Amniotic epithelial cell (primary cell): ENCODE data around the gene CLASRP.
"Not testable (repeated sequence)": the region's sequence is repeated elsewhere in the genome, so short reads cannot be mapped to it uniquely, and the experiment has no call there.

Experiments
- DNase-seq: peaks from one replicate; pipeline ENCODE4 v3.0.0-alpha.2; 2010; ENCODE audit warnings: low read depth

CLASRP gene, protein sequence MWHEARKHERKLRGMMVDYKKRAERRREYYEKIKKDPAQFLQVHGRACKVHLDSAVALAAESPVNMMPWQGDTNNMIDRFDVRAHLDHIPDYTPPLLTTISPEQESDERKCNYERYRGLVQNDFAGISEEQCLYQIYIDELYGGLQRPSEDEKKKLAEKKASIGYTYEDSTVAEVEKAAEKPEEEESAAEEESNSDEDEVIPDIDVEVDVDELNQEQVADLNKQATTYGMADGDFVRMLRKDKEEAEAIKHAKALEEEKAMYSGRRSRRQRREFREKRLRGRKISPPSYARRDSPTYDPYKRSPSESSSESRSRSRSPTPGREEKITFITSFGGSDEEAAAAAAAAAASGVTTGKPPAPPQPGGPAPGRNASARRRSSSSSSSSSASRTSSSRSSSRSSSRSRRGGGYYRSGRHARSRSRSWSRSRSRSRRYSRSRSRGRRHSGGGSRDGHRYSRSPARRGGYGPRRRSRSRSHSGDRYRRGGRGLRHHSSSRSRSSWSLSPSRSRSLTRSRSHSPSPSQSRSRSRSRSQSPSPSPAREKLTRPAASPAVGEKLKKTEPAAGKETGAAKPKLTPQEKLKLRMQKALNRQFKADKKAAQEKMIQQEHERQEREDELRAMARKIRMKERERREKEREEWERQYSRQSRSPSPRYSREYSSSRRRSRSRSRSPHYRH

DNA sequence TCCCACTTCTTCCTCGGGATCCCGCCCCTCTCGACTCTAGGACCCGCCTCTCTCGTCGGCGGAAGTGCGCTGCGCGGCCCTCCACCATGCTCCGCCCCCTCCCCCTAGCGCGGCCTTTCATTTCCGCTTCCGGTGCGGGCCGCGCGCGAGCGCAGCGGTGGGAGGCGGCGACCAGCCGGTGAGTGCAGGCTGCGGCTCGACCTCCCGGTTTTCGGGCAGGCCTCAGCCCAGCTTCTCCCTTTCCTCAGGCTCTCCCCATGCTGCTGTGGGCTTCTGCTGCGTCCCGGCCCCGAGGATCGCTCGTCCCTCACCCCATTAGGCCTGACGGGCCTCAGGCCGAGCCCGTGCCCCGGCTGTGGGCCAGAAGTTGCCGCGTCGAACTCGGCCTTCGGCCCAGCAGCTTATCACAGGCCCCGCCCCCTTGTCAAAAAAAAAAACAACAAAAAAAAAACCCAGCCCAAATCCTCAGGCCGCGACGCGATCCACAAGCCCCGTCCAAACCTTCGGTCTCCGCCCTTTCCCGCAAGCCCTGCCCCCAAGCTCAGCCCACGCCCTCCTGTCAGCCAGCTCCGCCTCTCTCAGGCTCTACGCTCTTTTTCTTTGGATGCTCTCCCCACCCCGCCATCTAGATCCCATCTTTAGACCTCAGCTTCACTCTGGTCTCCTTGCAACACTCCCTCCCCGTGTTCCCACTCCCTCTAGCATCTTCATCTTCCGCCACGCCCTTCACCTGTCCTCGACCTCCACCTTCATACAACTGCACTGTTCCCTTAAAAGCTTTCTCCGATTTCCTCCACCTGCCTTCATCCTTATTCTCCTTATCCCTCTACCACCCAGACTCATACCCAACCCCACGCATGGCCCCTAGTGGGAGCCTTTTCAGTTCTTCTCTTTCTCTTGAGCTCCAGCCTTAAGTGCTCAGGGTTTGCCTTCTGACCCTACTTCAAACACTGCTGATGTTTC is at the start of gene CLASRP:
Gene CLASRP (plus strand): TSS at position 115 of the 963 bp plus-strand sequence. CDS start 1,168 bp downstream, outside the sequence.
- peak; percentile 86 for DNase-seq

DNA sequence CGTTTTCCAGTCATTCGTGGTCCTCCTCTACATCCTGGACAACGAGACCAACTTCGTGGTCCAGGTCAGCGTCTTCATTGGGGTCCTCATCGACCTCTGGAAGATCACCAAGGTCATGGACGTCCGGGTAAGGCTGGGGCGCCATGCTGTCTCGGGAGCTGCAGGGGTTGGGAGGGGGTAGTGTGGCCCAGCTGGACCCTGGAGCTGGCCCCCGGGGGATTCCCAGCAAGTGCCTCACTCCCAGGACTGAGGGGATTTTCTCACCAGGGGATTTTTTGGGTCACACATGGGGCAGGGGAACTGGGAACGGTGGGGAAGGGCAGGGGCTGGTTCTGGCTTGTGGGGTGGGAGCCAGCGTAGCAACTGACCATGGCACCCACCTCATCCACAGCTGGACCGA is 48.4 kb upstream of the CLASRP start:
- no peak for DNase-seq

DNA sequence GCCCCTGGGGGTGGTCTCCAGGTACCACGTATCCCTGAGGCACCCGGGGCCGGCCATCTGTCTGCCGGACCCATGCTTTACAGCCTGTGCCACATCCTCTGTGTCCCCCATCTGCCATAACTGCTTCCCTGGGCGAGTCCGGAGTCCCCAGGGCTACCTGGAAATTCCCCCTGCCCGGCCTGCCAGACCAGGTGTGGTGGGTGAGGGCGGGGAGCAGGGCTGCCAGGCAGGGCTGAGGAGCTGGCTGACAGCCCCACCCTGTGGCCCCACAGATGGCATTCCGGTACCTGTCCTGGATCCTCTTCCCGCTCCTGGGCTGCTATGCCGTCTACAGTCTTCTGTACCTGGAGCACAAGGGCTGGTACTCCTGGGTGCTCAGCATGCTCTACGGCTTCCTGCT is 47.9 kb upstream of the CLASRP start:
- no peak for DNase-seq

DNA sequence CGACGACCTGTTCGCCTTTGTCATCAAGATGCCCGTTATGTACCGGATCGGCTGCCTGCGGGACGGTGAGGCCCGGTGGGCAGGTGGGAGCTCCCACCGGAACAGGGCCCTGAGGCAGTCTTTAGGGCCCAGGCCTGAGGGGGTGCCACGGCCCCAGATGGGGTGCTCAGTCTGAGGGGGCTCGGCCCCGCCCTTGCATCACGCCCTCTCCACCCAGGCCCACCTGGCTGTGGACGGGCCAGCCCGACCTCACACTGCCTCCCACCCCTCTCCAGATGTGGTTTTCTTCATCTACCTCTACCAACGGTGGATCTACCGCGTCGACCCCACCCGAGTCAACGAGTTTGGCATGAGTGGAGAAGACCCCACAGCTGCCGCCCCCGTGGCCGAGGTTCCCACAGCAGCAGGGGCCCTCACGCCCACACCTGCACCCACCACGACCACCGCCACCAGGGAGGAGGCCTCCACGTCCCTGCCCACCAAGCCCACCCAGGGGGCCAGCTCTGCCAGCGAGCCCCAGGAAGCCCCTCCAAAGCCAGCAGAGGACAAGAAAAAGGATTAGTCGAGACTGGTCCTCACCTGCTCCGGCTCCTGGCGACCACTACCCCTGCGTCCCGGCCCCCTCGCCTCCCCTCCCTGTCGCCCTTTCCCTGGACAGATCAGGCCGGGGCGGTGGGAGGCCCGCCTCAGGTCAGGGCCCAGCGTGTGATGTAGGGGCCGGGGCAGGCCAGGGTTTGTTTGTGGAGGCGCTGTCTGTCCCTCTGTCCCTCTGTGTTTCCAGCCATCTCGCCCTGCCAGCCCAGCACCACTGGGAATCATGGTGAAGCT is 46.3 kb upstream of the CLASRP start:
- DNase-seq = no peak

DNA sequence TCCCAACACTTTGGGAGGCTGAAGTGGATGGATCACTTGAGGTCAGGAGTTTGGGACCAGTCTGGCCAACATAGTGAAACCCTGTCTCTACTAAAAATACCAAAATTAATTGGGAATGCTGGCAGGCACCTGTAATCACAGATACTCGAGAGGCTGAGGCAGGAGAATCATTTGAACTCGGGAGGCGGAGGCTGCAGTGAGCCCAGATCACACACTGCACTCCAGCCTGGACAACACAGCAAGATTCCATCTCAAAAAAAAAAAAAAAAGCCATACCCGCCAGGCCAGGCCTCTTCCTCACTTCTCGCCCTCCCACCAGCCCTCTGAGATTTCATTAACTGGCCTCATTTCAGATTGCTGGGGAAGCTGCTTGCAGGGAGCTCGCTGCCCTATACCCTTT is 45.3 kb upstream of the CLASRP start:
- DNase-seq = no peak

DNA sequence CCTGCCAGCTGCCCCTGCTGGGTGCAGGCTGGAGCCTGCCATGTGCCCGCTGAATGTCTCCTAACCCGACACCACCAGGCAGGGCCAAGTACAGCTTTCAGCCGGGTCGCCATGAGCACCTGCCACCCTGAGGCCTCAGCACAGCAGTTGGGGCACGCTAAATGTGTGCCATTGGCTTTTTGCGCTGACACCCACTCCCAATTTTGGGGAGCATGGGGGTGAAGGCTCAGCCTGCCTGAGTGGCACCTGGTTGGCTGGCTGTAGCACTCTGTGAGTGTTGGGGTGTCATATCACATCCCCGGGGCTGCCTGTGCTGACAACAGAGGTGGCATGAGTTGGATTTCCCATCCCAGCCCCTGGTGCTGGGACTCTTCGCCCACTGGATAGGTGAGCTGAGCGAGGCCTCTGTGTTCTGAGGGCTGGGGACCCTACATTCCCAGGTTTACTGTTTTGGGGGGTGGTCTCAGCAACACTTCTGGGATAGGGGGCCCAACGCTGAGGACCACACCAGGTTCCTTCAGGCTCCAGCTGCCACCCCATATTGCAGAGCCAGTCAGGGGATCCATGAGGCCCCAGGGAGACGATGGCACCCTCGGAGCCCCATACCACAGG is 44.8 kb upstream of the CLASRP start:
- no peak for DNase-seq

DNA sequence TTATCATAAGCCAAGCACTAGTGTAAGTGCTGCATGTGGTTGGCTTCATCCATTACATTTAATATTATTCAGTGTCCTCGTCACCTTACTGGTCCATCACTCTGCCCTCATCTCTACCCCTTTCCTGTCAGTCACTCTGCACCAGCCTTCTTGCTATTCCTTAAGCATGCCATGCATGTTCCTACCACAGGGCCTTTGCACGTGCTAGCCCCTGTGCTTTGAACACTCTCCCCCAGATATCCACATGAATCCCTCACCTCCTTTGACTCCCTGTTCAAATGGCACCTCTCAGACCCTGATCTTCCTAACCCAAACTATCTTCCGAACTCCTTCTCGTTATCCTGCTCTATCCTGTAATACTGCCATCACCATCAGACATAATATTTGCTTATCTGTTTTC is 40.8 kb upstream of the CLASRP start:
- DNase-seq = no peak

DNA sequence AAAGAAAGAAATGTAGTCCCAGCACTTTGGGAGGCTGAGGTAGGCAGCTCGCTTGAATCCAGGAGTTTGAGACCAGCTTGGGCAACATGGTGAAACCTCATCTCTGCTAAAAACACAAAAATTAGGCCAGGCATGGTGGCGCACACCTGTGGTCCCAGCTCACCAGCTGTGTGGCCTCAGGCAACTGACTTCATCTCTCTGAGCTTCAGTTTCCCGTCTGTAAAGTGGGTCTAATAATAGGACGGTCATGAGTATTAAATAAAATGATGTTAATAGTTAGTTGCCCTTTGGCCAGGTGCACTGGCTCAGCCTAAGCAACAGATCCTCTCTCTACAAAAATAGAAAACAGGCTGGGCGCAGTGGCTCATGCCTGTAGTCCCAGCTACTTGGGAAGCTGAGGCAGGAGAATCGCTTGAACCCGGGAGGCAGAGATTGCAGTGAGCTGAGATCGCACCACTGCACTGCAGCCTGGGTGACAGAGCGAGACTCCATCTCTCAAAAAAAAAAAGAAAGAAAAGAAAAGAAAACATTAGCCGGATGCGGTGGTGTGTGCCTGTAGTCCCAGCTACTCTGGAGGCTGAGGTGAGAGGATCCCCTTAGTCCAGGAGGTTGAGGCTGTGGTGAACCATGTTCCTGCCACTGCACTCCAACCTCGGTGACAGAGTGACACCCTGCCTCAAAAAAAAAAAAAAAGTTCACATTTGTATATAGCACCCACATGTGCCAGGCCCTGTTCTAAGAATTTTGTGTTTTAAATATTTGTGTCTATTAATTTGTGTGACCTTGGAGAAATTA is 39.5 kb upstream of the CLASRP start:
- not testable (repeated sequence) for DNase-seq

DNA sequence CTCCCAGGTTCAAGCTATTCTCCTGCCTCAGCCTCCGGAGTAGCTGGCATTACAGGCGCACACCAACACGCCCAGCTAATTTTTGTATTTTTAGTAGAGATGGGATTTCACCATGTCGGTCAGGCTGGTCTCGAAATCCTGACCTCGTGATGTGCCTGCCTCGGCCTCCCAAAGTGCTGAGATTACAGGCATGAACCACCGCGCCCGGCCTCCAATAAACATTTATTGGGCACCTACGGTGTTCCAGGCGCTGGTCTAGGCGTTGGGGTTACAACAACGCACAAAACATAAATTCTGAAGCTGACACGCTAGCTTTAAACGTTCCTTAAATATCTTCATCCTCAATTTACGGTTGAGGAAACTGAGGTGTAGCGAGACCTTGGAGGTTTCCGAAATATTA is 38.2 kb upstream of the CLASRP start:
- not testable (repeated sequence) for DNase-seq

DNA sequence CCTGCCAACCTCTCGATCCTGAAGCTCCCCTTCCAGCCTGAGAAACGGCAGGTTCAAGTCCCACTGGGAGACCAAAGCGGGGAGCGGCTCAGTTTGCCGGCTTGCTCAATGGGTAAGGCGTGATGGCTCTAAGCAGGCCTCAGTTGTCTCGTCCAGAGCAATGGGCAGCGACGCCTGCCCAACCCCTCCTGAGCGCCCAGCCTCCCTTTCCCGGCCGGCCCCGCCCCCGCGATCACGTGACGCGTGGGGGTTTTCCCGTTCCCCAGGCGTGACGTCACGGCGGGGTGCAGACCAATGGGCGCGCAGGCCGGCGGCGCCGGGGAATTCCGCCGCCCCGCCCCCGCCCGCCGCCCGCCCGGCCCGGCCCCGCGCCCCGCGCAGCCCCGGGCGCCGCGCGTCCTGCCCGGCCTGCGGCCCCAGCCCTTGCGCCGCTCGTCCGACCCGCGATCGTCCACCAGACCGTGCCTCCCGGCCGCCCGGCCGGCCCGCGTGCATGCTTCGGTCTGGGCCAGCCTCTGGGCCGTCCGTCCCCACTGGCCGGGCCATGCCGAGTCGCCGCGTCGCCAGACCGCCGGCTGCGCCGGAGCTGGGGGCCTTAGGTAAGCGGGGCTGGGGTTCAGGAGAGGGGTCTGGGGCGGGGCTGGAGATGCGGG is 37.6 kb upstream of the CLASRP start, which contains the start of gene RELB:
Gene RELB (plus strand): TSS at position 378 of the 653 bp plus-strand sequence. CDS start 116 bp downstream, at position 494.
- peak; percentile 72 for DNase-seq

DNA sequence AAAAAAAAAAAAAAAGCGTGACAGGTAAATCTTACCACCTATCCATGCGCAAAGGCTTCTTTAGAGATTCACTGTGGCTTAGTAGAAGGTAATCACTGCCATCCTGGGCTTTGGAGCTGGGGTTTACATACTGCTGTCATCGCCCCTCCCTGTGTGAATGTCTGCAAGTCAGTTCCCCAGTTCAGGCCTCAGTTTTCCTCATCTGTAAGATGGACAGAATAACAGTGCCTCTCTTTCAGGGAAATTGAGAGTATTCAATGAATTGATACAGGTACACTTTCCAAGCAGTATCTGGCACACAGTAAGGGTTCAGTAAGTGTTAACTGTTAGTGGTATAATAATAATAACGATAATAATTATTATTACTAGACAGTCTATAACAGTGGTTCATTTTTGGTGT is 35.4 kb upstream of the CLASRP start:
- DNase-seq = no peak

DNA sequence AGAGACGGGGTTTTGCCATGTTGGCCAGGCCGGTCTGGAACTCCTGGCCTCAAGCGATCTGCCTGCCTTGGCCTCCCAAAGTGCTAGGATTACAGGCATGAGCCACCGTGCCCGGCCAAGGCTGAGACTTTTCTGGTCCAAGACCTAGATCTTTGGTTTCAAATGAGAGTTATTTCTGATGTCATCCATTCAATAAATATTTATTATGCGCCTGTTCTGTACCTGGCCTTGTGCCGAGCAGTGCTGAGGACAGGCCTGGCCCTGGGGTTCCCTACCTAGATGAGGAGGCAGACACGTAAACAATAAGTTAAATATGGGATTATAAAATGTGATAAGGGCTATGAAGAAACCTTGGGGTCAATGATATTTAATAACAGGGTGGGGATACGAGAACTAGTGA is 33.1 kb upstream of the CLASRP start:
- DNase-seq = no peak

DNA sequence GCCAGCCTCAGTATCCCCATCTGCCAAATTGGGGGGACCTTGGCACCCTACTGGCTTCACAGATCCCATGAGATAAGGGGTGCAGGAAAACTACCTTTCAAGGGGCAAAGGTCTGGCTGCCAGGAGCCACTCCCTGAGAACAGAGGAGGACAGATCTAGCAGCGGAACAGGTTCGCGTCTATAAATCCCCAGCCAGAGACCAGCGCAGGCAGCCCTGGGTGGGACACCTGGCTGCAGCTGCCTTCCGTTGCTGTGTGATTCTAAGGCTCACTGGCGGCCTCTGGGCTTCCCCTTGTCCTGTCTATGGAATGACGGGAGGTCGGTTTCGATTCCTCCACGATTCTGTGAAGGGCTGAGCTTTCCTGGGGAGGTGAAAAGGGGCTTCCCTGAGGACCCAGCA is 30.3 kb upstream of the CLASRP start:
- DNase-seq = no peak

DNA sequence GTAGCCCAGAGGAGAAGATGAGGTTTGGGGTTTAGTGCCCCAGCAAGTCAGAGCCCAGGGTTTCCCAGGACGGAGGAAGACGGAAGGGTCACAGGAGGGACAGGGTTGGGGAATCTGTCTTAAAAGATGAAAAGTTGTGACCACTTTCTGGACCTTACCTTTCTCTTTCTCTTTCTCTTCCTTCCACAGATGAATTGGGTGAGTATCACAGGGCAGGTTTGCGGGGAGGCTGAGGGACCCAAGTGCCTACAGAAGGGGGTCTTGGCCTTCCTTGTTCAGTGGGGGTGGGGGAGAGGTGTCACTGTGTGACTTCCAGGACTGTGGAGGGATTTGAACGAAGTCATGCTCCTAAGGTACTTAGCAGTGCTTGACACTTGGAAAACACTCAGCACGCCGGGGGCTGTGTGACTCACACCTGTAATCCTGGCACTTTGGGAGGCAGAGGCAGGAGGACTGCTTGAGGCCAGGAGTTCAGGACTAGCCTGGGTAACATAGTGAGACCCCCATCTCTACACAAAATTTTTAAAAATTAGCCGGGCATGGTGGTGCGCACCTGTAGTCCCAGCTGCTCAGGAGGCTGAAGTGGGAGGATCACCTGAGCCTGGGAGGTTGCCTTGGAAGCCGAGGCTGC is 29.1 kb upstream of the CLASRP start:
- DNase-seq = no peak

DNA sequence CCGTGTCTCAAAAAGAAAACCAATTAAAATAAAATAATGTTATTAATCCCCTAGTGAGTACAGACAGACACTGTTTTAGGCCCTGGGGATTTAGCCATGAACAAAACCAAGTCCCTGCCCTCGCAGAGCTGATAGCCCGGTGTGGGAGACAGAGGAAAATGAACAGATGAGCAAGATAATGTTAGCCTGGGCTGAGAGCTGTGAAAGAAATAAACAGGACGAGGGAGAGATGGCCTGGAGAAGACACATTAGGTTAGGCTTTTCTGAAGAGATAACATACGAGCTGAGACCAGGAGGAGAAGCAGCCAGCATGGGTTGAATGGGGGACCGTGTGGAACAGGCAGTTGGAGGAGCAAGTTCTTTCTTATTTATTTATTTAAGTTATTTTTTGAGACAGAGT is 28.5 kb upstream of the CLASRP start:
- no peak for DNase-seq

DNA sequence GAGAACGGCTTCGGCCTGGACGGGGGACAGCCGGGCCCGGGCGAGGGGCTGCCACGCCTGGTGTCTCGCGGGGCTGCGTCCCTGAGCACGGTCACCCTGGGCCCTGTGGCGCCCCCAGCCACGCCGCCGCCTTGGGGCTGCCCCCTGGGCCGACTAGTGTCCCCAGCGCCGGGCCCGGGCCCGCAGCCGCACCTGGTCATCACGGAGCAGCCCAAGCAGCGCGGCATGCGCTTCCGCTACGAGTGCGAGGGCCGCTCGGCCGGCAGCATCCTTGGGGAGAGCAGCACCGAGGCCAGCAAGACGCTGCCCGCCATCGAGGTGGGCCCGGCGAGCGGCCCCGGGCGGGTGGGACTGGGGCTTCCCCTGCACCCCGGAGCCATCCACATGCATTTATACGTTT is 26.9 kb upstream of the CLASRP start:
- DNase-seq = no peak

DNA sequence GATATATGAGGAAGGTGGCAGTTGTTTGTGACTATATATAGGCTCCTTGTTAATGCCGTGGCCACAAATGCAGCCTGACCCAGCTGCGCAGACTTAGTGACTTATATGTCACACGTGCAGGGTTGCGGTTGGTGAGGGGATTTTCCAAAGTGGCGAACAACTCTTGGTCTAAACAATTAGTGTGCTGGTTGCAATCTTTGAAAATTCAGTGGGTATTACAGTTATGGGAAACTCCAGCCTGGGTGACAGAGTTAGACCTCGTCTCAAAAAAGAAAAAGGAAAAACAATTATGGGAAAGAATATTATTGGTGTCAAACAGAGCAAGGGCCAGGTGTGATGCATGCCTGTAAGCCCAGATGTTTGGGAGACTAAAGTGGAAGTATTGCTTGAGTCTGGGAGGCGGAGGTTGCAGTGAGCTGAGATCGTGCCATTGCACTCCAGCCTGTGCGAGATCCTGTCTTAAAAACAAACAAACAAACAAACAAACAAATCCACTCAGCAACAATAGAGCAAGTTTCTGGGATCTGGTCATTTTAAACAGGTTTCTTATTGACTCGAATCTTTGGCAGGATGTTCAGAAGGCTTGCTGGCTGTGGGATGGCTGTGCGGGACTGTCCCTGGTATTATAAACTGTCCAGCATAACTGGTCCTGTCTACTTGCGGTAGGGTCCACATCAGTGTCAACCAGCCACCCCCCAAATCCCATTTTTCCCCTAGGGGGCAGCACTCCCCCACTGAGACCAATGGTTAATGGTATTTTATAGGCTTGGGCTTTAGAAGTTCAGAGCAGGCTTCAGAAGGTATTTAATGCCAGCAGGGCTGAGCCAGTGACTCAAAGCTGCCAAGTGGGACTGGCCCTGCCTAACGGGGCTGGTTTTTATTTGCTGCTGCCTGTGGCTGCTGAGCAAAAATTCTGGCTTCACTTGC is 22.2 kb upstream of the CLASRP start:
- peak; percentile 67 for DNase-seq

DNA sequence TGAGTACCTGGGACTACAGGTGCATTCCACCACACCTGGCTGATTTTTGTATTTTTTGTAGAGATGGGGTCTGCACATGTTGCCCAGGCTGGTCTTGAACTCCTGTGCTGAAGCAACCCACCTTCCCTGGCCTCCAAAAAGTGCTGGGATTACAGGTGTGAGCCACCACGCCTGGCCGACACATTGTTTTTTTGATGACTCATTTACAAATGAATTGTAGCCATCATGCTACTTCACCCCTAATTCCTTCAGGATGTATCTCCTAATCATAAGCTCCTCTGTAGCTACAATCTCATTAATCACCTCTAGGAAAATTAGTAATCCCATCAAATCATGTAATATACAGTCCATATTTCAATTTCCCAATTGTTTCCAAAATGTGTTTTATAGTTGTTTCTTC is 19.7 kb upstream of the CLASRP start:
- DNase-seq = no peak
